HCT116 (cell line): Measurements from ENCODE around the gene GABRP. TPM values are rescaled to one million over a fixed set of nuclear protein-coding genes. Genes with fewer than 3 reads are reported as not detected.

Source experiments
- ATAC-seq: fragments of 200-7000 bp; cut with Tn5 transposase; 2 replicates; pipeline ENCODE4 v1.9.1; 2020; ENCODE audit warnings: mild to moderate bottlenecking, moderate library complexity
- BruUV-seq: library from RNA; stranded (reverse); fragments of 400-500 nt; replicated peaks from 2 replicates; lab custom pipeline; 2021; lab: Mats Ljungman, UMichigan
- CTCF ChIA-PET: fragments of 300-600 bp; sonication (Branson Sonifier 250); formaldehyde crosslinking; loops from one replicate; lab custom pipeline; 2021; ENCODE audit warnings: antibody characterized with exemption; lab: Charles Lee
- POLR2A ChIA-PET: fragments of 300-600, 350-600 bp; sonication (Branson Sonifier 250); formaldehyde crosslinking; loops from one replicate; lab custom pipeline; 2021; ENCODE audit warnings: antibody characterized with exemption; lab: Charles Lee
- RAD21 ChIA-PET, 2 experiments: fragments of 300-600 bp; sonication (Branson Sonifier 250); formaldehyde crosslinking; loops; one replicate each; lab custom pipeline; 2023; ENCODE audit warnings: low total read pairs in 2 of 2; ENCODE audit not compliant: uncharacterized antibody in 2 of 2, unreplicated experiment in 2 of 2, low non-redundant PET in 1 of 2; lab: Charles Lee
- DNase-seq: peaks from one replicate; pipeline ENCODE4 v3.0.0-alpha.2; 2010; ENCODE audit warnings: low read depth, low spot score
- H2AFZ ChIP-seq: fragments of 200-600 bp; shearing (Covaris generic), sonication (generic); 2 replicates; pipeline ENCODE4 v1.6.1; 2017; ENCODE audit warnings: low read depth, mixed run types, mixed read lengths, antibody characterized with exemption, low read length; ENCODE audit not compliant: poor library complexity, severe bottlenecking
- H3K27ac ChIP-seq: 2 replicates; pipeline ENCODE4 v1.5.1; 2012; ENCODE audit warnings: low read depth, low read length
- H3K27me3 ChIP-seq: fragments of 200-600 bp; sonication (generic); 2 replicates; pipeline ENCODE4 v1.6.1; 2016; ENCODE audit warnings: mixed run types, low read length, mixed read lengths; ENCODE audit not compliant: insufficient read depth
- H3K36me3 ChIP-seq, 2 experiments: fragments of 200-500 bp in 1 of 2; fragments of 200-600 bp in 1 of 2; sonication (Bioruptor generic) in 1 of 2; sonication (generic) in 1 of 2; 2 replicates each; pipeline versions ENCODE4 v1.5.1 to v1.6.1; 2014 to 2016; ENCODE audit warnings: low read length in 2 of 2, inconsistent platforms in 1 of 2, mixed read lengths in 1 of 2, mixed run types in 1 of 2; ENCODE audit not compliant: insufficient read depth in 2 of 2, control insufficient read depth in 1 of 2
- H3K4me1 ChIP-seq, 2 experiments: fragments of 200-600 bp in 1 of 2; sonication (generic) in 1 of 2; 2 replicates each; pipeline versions ENCODE4 v1.5.1 to v1.6.1; 2012 to 2017; ENCODE audit warnings: low read length in 2 of 2, inconsistent platforms in 1 of 2, mild to moderate bottlenecking in 1 of 2, mixed read lengths in 1 of 2, mixed run types in 1 of 2, moderate library complexity in 1 of 2; ENCODE audit not compliant: insufficient read depth in 2 of 2, control insufficient read depth in 1 of 2
- H3K4me2 ChIP-seq: fragments of 200-600 bp; sonication (generic); 2 replicates; pipeline ENCODE4 v1.6.1; 2017; ENCODE audit warnings: mixed run types, low read length, mixed read lengths
- H3K4me3 ChIP-seq, 2 experiments: fragments of 200-600 bp in 1 of 2; sonication (generic) in 1 of 2; replicated peaks in 1 of 2; 2 replicates each; pipeline ENCODE4 v1.5.1; 2011 to 2016; ENCODE audit warnings: low read length in 2 of 2, control low read depth in 1 of 2, low read depth in 1 of 2, mild to moderate bottlenecking in 1 of 2, mixed read lengths in 1 of 2, mixed run types in 1 of 2
- H3K79me2 ChIP-seq: fragments of 200-600 bp; sonication (generic); 2 replicates; pipeline ENCODE4 v1.6.1; 2017; ENCODE audit warnings: mild to moderate bottlenecking, mixed run types, low read length, moderate library complexity, mixed read lengths; ENCODE audit not compliant: insufficient read depth
- H3K9ac ChIP-seq: fragments of 200-600 bp; sonication (generic); 2 replicates; pipeline ENCODE4 v1.6.1; 2016; ENCODE audit warnings: low read length, mixed read lengths
- H3K9me2 ChIP-seq: fragments of 200-600 bp; sonication (generic), shearing (Covaris generic); 2 replicates; pipeline ENCODE4 v1.6.1; 2017; ENCODE audit warnings: mixed run types, mild to moderate bottlenecking, moderate library complexity; ENCODE audit not compliant: insufficient read depth
- H3K9me3 ChIP-seq, 2 experiments: fragments of 200-500 bp in 1 of 2; fragments of 200-600 bp in 1 of 2; sonication (Bioruptor generic) in 1 of 2; sonication (generic) in 1 of 2; 2 replicates each; pipeline ENCODE4 v1.6.1; 2014 to 2017; ENCODE audit warnings: low read length in 2 of 2, mixed read lengths in 2 of 2, inconsistent platforms in 1 of 2, low read depth in 1 of 2, mild to moderate bottlenecking in 1 of 2, mixed run types in 1 of 2, moderate library complexity in 1 of 2; ENCODE audit not compliant: control insufficient read depth in 1 of 2, insufficient read depth in 1 of 2
- H4K20me1 ChIP-seq: fragments of 200-600 bp; sonication (generic), shearing (Covaris generic); 2 replicates; pipeline ENCODE4 v1.6.1; 2017; ENCODE audit warnings: mixed run types, mild to moderate bottlenecking, moderate library complexity; ENCODE audit not compliant: insufficient read depth
- ATF3 ChIP-seq: IDR thresholded peaks from 2 replicates; pipeline ENCODE4 v1.6.1; 2012
- RAD21 ChIP-seq: IDR thresholded peaks from 2 replicates; pipeline ENCODE4 v1.6.1; 2012; ENCODE audit warnings: low read depth, mild to moderate bottlenecking
- ZBTB33 ChIP-seq: IDR thresholded peaks from 2 replicates; pipeline ENCODE4 v1.6.1; 2011; ENCODE audit warnings: mild to moderate bottlenecking, low read length, moderate library complexity; ENCODE audit not compliant: insufficient replicate concordance; ENCODE audit errors: extremely low read depth
- intact Hi-C: fragments of 100-400 bp; cut with micrococcal nuclease; formaldehyde crosslinking; loops from 2 replicates; pipeline ENCODE4 v1.10.0; 2022
- total RNA-seq: library from RNA; stranded (reverse); gene quantifications from one replicate; pipeline ENCODE4 v1.2.1, GENCODE V29; 2021; ENCODE audit not compliant: unreplicated experiment

GABRP gene
- total RNA-seq, 1 experiment from 2014 or later = not detected

GRCh38 chr5:170746075-170746960, 37.2 kb upstream of the GABRP start:
- Histone ChIP-seq H3K27me3 (peaks cover 13% of the 10 kb centered on the region; the same call in 1 of the 2 replicates), H3K27ac (no peak overlapping the region), H3K4me1 (peaks cover 0 to 10% of the 10 kb centered on the region in 2 experiments; a peak in 1 of 4 replicates), H3K9me3 (no peaks in the 10 kb centered on the region), H3K79me2 (no peaks in the 10 kb centered on the region), H3K36me3 (no peaks in the 10 kb centered on the region), H3K9me2 (no peaks in the 10 kb centered on the region), H3K4me3 (no peak overlapping the region), H2AFZ (no peak overlapping the region), H3K4me2 (no peak overlapping the region), H3K9ac (no peak overlapping the region), H4K20me1 (no peaks in the 10 kb centered on the region)
- DNase-seq (no peak), ATAC-seq (no peak)
- CTCF ChIA-PET = interaction anchor here (0.7 to 9.5 kb wide), 4 partner anchors 45 to 596 kb away, joined by 3 to 113 read pairs (median 6); no protein-coding TSS in a partner anchor
- RAD21 ChIA-PET = interaction anchor here (1.4 to 3.3 kb wide), 2 partner anchors 45 kb away, joined by 4 to 13 read pairs; no protein-coding TSS in a partner anchor
- POLR2A ChIA-PET = no interaction called here
- no TSS peak for BruUV-seq
- intact Hi-C loops = loop anchor here (10.0 kb wide), 3 partner anchors 148 to 1158 kb away; no protein-coding TSS in a partner anchor
- no peak for TF ChIP-seq ATF3
- no peak for TF ChIP-seq ZBTB33
- TF ChIP-seq RAD21 = no peak
